SJSA1 (cell line): Measurements from ENCODE around the gene HSPB7. TPM values are rescaled to one million over a fixed set of nuclear protein-coding genes. Genes with fewer than 3 reads are reported as not detected.
"Not testable (repeated sequence)": the region's sequence is repeated elsewhere in the genome, so short reads cannot be mapped to it uniquely, and the experiment has no call there.

ENCODE experiments used
- DNase-seq, 2 experiments: peaks; one replicate each; pipeline ENCODE4 v3.0.0-alpha.2; 2015 to 2020; ENCODE audit warnings: low spot score in 2 of 2, low read depth in 1 of 2
- H3K27ac ChIP-seq: fragments of 250-450 bp; sonication (Bioruptor Pico); 2 replicates; pipeline ENCODE4 v1.5.1; 2020; ENCODE audit warnings: mild to moderate bottlenecking, moderate library complexity
- H3K27me3 ChIP-seq: fragments of 250-450 bp; sonication (Bioruptor Pico); replicated peaks from 2 replicates; pipeline ENCODE4 v1.5.1; 2020; ENCODE audit warnings: mild to moderate bottlenecking, moderate library complexity
- H3K36me3 ChIP-seq: fragments of 250-450 bp; sonication (Bioruptor Pico); 2 replicates; pipeline ENCODE4 v1.5.1; 2020; ENCODE audit warnings: mild to moderate bottlenecking
- H3K4me1 ChIP-seq: fragments of 250-450 bp; sonication (Bioruptor Pico); replicated peaks from 2 replicates; pipeline ENCODE4 v1.6.1; 2021; ENCODE audit warnings: mild to moderate bottlenecking
- H3K4me3 ChIP-seq: fragments of 250-450 bp; sonication (Bioruptor Pico); 2 replicates; pipeline ENCODE4 v1.5.1; 2020; ENCODE audit warnings: mild to moderate bottlenecking
- H3K9me3 ChIP-seq: fragments of 250-450 bp; sonication (Bioruptor Pico); replicated peaks from 2 replicates; pipeline ENCODE4 v1.5.1; 2020; ENCODE audit warnings: mild to moderate bottlenecking
- total RNA-seq: library from RNA; depleted of rRNA; stranded (reverse); fragments of >200 nt; shearing (Covaris generic); gene quantifications from 2 replicates; pipeline ENCODE4 v1.2.3, GENCODE V29; 2014

The HSPB7 gene
- total RNA-seq, 1 experiment from 2014 or later, result not detected

DNA sequence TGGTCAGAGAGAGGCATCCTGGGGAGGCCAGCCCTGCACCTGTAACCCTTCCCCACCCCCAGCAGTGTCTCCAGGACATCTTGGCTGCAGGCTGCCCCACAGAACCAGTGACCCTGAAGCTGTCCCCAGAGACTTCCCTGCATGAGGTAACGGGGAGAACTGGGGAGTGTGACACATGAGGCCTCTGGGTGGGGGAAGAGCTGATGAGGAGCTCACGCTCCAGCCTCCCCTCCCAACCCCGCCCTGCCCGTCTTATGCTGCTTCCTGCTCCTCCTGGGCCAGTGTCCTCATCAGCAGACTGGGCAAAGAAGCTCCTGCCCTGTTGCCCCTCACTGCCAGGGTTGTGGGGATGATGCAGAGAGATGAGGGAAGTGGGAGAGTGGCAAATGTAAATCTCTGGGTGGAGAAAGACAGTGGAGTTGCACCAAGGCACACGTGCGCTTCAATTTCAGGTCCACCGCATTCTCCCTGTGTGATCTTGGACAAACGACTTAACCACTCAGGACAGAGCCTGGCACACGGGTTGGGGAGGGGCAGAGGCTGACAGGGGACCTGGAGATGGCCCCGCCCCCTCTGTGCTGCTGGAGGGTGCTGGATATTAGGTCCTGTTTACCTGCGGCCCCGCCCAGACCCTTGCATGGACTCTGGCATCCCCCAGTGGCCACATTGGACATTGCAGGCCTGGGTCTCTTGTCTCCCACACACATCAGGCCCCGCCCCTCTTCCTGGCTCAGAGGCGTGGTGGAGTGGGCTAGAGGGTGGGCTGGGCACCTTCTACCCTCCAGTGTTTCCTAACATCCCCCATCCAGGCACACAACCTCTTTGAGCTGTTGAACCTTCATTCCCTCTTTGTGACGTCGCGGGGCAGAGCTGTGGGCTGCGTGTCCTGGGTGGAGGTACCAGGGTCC is 38.0 kb upstream of the HSPB7 start:
- no peak overlapping the region for H3K4me3 ChIP-seq
- H3K27me3 ChIP-seq, result no peaks in the 10 kb centered on the region
- H3K4me1 ChIP-seq, result no peaks in the 10 kb centered on the region
- H3K27ac ChIP-seq, result no peak overlapping the region
- H3K36me3 ChIP-seq, result no peaks in the 10 kb centered on the region
- DNase-seq, result peak; percentile 65 to 90
- no peaks in the 10 kb centered on the region for H3K9me3 ChIP-seq

DNA sequence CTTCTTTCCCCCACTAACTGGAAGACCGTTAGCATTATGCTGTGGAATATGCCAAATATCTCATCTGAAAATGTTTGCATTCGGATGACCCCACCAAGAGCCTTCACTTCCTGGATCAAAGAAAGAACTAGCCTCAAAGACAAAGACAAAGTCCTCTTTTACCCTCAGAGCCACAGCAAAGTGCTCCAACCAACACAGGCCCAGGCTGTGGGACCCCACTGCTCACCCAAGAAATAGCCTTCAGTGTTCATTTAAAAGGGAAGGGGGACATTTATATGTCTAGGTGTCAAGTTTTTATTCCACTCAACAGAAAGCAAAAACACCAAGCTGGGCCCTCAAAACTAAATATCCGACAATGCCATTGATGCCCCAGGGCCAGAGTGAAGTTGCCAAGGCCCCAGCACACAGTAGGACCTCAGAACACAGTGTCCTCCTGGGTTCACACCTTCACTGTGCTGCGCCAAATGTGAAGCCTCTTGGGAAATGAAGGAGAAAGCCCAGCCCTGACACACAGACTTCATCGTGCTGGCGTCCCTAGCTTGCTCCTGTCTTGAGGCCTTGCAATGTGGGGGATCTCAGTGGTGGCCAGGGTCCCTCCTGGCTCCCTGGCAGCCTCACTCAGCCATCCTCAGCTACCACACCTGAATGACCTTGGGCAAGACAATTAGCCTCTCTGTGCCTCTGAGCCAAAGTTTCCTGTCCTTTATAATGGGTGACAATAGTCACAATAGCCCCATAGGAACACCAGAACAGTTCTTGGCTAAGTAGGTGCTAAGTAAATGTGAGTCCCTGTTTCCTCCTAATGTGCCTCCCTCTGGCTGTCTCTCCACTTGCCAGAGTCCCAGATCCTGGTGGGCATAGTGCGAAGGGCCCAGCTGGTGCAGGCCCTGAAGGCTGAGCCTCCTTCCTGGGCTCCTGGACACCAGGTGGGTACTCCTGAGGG is 37.0 kb upstream of the HSPB7 start:
- H3K27me3 ChIP-seq, result no peaks in the 10 kb centered on the region
- DNase-seq, result no peak
- no peak overlapping the region for H3K27ac ChIP-seq
- no peaks in the 10 kb centered on the region for H3K4me1 ChIP-seq
- no peaks in the 10 kb centered on the region for H3K9me3 ChIP-seq
- H3K36me3 ChIP-seq, result no peaks in the 10 kb centered on the region
- no peak overlapping the region for H3K4me3 ChIP-seq

DNA sequence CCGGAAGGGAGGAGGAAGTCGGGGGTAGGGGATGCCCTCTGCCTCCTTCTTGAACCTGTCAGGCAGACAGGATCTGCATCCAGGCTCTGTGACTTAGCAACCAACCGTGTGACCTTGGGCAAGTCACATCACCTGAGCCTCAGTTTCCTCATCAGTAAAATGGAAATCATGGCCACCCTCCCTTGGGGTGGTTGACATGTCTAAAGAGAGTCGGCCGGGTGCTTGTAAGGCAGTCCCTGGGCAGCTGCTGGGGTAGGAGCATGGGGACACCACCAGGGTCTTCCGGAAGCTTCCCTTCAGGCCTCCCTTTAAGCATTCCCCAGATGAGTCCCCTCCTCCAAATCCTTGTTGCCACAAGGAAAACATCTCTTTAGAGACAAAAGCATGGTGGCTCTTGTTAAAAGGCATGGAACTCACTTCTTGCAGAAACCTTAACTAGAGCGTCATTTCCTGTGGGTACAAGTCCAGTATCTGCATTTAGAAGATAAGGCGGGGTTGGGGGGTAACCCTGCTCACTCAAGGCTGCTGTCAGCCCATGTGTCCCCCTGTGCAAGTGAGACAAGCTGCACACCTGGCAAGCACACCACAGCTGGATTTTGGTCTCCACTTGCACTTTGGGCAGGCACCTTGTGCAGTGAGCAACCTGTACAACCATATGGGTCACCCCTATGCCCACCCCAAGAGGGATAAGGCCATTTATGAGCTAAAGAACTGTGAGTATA is 36.1 kb upstream of the HSPB7 start:
- Histone ChIP-seq H3K4me3 (no peak overlapping the region), H3K9me3 (no peaks in the 10 kb centered on the region), H3K4me1 (no peaks in the 10 kb centered on the region), H3K27me3 (no peaks in the 10 kb centered on the region), H3K27ac (no peak overlapping the region), H3K36me3 (no peaks in the 10 kb centered on the region)
- no peak for DNase-seq

DNA sequence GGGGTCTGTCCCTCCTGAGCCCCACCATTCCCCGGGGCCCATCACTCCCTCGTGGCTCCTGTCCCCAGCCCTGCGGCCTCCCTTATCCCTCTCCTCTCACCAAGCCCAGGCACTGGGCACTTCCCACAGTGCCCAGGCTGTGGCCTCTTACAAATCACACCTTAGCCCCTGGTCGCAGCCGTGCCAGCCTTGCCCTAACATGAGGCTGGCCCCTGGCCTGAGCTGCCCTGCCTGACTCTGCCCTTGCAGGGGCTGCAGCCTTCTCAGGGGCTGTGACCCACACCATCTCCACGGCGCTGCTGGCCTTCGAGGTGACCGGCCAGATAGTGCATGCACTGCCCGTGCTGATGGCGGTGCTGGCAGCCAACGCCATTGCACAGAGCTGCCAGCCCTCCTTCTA is 34.1 kb upstream of the HSPB7 start:
- not testable (repeated sequence) for DNase-seq, H3K4me3 ChIP-seq, H3K27me3 ChIP-seq, H3K27ac ChIP-seq, H3K9me3 ChIP-seq, H3K4me1 ChIP-seq, H3K36me3 ChIP-seq

DNA sequence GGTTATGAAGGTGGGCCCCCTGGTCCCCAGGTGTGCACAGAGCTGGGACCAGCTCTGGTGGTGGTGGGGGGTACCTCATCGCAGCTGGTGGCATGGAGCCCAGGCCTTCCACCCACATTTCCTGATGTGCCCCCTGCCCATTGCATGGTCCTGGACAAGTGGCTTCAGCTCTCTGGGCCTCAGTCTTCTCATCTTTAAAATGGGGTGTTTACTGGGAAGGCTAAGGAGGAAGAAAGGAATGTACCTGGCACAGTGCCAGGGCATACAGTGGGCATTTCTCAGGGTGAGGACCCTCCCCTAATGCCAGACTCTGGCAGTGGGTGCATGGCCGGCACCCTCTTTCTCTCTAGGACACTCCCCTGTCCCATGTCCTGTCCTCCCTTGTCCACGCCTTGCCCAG is 33.2 kb upstream of the HSPB7 start:
- Histone ChIP-seq H3K27me3 (no peaks in the 10 kb centered on the region), H3K4me1 (no peaks in the 10 kb centered on the region), H3K4me3 (no peak overlapping the region), H3K27ac (no peak overlapping the region), H3K9me3 (no peaks in the 10 kb centered on the region), H3K36me3 (no peaks in the 10 kb centered on the region)
- no peak for DNase-seq

DNA sequence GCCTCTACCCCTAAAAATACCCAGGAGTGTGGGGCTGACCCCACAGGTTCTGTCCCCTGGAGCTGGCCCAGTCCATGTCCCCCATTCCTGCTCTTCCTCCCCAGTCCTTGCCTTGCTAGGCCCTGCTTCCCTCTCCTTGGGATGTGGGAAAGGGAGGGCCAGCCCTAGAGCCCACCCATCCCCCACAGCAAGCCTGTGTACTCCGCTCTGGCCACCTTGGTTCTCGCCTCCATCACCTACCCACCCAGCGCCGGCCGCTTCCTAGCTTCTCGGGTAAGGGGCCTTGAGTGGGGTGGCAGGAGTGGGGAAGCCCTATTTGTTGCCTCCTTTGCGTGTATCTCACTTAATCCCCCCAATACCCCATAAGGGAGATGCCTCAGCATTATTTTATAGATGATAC is 32.5 kb upstream of the HSPB7 start:
- H3K4me3 ChIP-seq, result no peak overlapping the region
- H3K27me3 ChIP-seq, result no peaks in the 10 kb centered on the region
- H3K27ac ChIP-seq, result no peak overlapping the region
- H3K4me1 ChIP-seq, result no peaks in the 10 kb centered on the region
- H3K36me3 ChIP-seq, result no peaks in the 10 kb centered on the region
- DNase-seq, result no peak
- H3K9me3 ChIP-seq, result no peaks in the 10 kb centered on the region

DNA sequence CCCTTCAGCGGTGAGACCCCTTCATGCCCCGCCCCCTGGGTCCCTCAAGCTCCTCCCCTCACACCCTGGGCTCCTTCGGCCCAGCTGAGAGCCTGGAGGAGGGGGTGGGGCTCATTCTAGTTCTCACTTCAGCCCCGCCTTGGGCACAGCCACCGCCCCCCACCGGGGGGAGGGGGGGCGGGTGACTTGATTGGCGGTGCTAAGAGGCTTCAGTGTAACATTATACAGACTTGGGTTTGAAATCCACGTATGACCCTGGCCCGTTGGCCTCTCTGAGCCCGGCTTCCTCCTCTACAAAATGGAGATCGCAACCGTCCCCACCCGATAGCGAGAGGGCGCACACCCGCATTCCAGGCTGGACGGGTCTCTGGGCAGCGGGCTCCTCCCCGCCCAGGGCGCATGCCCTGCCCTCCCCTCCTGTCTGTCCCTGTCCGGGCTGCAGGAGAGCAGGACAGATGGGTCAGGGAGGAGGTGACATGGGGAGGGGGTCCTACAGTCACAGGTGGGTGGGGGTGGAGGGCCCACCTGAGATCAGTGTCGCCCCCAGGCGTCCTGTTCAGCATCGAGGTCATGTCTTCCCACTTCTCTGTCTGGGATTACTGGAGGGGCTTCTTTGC is 30.8 kb upstream of the HSPB7 start:
- H3K9me3 ChIP-seq, result no peaks in the 10 kb centered on the region
- H3K4me1 ChIP-seq, result no peaks in the 10 kb centered on the region
- no peak overlapping the region for H3K27ac ChIP-seq
- no peaks in the 10 kb centered on the region for H3K36me3 ChIP-seq
- DNase-seq, result no peak
- no peaks in the 10 kb centered on the region for H3K27me3 ChIP-seq
- peak overlapping the region; percentile 19; the same call in 1 of the 2 replicates for H3K4me3 ChIP-seq

DNA sequence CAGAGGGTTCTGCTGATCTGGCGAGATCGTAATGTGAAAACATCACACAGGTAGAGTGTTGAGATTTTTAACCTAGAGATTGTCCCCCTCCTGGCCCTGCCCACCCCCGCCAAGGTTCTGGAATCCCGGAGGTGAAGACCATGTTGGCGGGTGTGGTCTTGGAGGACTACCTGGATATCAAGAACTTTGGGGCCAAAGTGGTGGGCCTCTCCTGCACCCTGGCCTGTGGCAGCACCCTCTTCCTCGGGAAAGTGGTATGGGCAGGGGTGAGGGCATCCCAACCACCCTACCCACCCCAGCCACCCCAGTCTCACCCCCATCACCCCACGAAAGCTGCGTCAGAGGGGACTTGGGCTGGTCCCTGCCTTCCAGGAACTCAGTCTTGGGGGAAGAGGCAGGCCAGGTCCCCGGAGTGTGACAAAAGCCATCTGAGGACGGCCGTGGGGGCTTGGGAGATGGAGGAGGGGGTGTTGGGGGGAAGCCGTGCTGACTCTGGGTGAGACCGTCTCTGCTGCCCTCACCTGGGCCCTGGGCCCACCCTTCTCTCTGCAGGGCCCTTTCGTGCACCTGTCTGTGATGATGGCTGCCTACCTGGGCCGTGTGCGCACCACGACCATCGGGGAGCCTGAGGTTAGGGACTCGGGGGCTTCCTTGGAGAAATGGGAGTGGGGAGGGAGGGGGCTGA is 30.1 kb upstream of the HSPB7 start:
- H3K4me1 ChIP-seq, result no peaks in the 10 kb centered on the region
- H3K36me3 ChIP-seq, result no peaks in the 10 kb centered on the region
- no peaks in the 10 kb centered on the region for H3K27me3 ChIP-seq
- DNase-seq, result no peak
- H3K9me3 ChIP-seq, result no peaks in the 10 kb centered on the region
- no peak overlapping the region for H3K4me3 ChIP-seq
- no peak overlapping the region for H3K27ac ChIP-seq

DNA sequence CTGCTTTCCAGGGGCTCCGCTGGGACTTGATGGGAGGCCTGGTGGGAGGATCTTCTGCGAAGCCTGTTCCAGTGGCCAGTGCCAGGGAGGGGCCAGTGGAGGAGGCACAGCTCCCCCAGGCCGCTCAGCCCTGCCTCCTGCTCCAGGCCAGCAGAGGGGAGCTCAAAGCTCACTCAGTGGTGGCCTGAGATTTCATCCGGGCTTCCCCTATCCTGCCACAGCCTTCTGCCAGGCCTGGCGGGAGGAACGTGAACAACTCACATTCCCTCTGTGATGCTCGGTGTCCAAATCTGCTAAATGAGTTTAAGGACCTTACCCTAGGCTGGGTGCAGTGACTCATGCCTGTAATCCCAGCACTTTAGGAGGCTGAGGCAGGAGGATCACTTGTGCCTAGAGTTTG is 29.0 kb upstream of the HSPB7 start:
- Histone ChIP-seq H3K36me3 (no peaks in the 10 kb centered on the region), H3K27me3 (no peaks in the 10 kb centered on the region), H3K27ac (no peak overlapping the region), H3K4me1 (no peaks in the 10 kb centered on the region), H3K9me3 (no peaks in the 10 kb centered on the region), H3K4me3 (no peak overlapping the region)
- no peak for DNase-seq

DNA sequence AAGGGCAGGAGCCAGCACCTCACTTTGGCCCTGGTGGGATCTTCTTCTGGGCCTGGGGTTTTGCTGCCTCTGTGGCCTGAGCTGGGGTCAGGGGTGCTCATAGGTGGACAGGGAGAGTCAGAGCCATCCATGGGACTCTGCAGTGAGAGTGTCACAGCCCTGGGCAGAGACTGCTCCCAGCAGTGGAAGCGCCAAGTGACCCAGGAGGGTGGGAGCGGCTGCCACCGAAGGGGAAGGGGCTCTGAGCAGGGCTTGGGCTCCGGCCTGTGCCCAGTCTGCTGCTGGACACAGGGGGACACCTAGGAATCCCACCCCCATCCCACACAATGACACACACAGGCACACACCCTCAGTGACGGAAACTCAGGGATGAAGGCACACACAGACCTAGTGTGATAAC is 26.1 kb upstream of the HSPB7 start:
- Histone ChIP-seq H3K9me3 (no peaks in the 10 kb centered on the region), H3K27me3 (no peaks in the 10 kb centered on the region), H3K36me3 (no peaks in the 10 kb centered on the region), H3K4me1 (no peaks in the 10 kb centered on the region), H3K4me3 (no peak overlapping the region), H3K27ac (no peak overlapping the region)
- no peak for DNase-seq

DNA sequence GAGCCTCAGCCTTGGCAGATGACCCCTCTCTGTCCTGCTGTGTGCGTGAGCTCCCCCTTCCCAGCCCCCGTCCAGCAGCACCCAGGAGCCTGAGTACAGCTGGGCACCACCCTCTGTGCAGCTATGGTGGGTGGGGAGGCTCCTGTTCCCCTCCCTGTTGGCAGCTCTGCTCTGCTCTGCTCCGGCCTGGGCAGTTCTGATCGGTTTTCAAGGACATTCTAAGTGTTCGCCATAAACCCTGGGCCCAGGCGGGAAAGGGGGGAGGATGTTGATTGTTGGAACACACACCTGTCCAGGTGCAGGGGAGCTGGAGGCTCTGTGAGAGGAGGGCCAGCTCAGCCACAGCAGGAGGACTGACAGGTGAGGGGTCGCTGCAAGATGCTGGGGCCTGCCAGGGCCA is 25.7 kb upstream of the HSPB7 start, which contains the start of gene CLCNKB:
Gene CLCNKB (plus strand): TSS at position 262 of the 400 bp plus-strand sequence. CDS start 711 bp downstream, outside the sequence.
- no peak for DNase-seq
- no peaks in the 10 kb centered on the region for H3K4me1 ChIP-seq
- H3K27ac ChIP-seq, result no peak within 1 kb of the TSS
- H3K4me3 ChIP-seq, result no peak within 1 kb of the TSS
- no peaks in the 10 kb centered on the region for H3K27me3 ChIP-seq
- no peaks in the 10 kb centered on the region for H3K36me3 ChIP-seq
- no peaks in the 10 kb centered on the region for H3K9me3 ChIP-seq

DNA sequence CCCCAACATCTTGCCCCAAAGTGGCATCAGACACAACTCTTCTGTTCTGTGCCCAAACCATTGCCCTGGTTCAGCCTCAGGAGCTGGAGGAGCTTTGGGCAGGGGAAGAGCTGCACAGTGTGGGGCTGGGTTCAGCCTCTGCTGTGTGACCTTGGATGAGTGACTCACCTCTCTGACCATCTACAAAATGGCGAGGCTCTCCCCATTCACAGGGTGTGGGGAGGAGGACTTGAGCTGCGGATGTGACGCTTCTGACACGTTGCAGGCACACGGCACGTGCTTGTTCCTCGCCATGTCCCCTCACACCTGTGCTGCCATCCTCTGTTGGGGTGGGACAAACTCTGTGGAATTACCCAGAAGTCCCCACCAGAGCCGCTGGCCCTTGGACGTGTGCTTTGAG is 24.8 kb upstream of the HSPB7 start:
- H3K4me3 ChIP-seq, H3K27me3 ChIP-seq, H3K4me1 ChIP-seq, H3K27ac ChIP-seq, H3K36me3 ChIP-seq, H3K9me3 ChIP-seq, DNase-seq: not testable (repeated sequence)

DNA sequence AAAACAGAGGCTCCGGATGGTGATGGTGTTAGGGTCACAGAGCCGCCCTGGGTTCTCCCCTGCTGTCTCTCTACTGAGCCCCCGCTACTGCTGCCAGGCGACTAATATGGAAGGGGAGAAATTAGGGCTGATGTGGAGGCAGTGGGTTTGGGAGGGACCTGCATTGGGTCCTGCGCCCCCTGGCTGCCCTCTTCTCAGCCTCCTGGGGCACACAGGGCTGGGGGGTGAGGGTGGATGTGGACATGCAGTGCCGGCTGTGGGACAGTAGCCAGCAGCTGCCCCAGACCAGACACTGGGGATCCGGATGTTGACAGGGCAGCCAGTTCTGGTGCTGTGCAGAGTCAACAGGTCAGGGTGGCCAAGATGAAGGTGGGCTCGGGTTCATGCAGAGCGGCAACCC is 24.3 kb upstream of the HSPB7 start:
- no peaks in the 10 kb centered on the region for H3K36me3 ChIP-seq
- no peak overlapping the region for H3K4me3 ChIP-seq
- no peaks in the 10 kb centered on the region for H3K27me3 ChIP-seq
- no peak for DNase-seq
- H3K4me1 ChIP-seq, result no peaks in the 10 kb centered on the region
- no peaks in the 10 kb centered on the region for H3K9me3 ChIP-seq
- H3K27ac ChIP-seq, result no peak overlapping the region
